Panc1 (cell line): ENCODE measurements around the gene WNT5A.

ENCODE experiments used
- POLR2AphosphoS5 ChIP-seq: IDR thresholded peaks from 2 replicates; pipeline ENCODE4 v1.6.1; 2012; ENCODE audit warnings: mild to moderate bottlenecking, low read depth, low read length, moderate library complexity
- SIN3A ChIP-seq: IDR thresholded peaks from 2 replicates; pipeline ENCODE4 v1.6.1; 2012; ENCODE audit warnings: low read depth, mild to moderate bottlenecking, low read length, moderate library complexity, borderline replicate concordance; ENCODE audit not compliant: insufficient read depth
- TF ChIP-seq, protein P1 (sequence below): fragments of 450-650 bp; IDR thresholded peaks from 2 replicates; pipeline ENCODE4 v1.5.1; 2017; ENCODE audit warnings: mild to moderate bottlenecking

DNA sequence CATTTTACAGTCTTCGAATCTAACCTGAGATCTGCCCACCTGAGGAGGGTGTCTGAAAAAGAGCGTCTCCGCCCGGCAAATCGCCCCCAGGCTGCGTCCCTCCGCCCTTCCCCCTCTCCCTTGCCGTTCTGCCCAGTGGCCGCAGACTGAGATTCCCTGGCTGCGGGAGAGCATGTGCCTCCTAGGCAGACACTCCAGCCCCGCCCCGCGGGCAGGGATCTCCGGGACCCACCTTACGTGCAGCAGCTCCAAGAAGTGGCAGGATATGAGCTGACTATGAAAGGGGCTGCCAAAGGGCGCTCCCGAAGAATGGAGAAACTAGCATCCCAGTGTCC, 2.7 kb upstream of the WNT5A start:
- TF ChIP-seq, protein P1, sequence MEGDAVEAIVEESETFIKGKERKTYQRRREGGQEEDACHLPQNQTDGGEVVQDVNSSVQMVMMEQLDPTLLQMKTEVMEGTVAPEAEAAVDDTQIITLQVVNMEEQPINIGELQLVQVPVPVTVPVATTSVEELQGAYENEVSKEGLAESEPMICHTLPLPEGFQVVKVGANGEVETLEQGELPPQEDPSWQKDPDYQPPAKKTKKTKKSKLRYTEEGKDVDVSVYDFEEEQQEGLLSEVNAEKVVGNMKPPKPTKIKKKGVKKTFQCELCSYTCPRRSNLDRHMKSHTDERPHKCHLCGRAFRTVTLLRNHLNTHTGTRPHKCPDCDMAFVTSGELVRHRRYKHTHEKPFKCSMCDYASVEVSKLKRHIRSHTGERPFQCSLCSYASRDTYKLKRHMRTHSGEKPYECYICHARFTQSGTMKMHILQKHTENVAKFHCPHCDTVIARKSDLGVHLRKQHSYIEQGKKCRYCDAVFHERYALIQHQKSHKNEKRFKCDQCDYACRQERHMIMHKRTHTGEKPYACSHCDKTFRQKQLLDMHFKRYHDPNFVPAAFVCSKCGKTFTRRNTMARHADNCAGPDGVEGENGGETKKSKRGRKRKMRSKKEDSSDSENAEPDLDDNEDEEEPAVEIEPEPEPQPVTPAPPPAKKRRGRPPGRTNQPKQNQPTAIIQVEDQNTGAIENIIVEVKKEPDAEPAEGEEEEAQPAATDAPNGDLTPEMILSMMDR: no peak
- no peak for TF ChIP-seq SIN3A
- TF ChIP-seq POLR2AphosphoS5: no peak
